Renal cortical epithelial cell (primary cell): ENCODE measurements around the gene RNF126. TPM values are rescaled to one million over a fixed set of nuclear protein-coding genes. Genes with fewer than 3 reads are reported as not detected.

Experiments used
- DNase-seq: peaks from one replicate; pipeline ENCODE4 v3.0.0-alpha.2; 2011; ENCODE audit warnings: low read depth
- total RNA-seq: library from RNA; depleted of rRNA; stranded (reverse); fragments of >200 nt; gene quantifications from 2 replicates; pipeline ENCODE4 v1.2.3, GENCODE V29; 2014

RNF126 gene
- total RNA-seq, 1 donor from 2014 or later: 23.4 TPM

GRCh38 chr19:663682-664117, 686 bp upstream of the RNF126 start:
- DNase-seq: no peak

GRCh38 chr19:662207-662961, 630 bp downstream of the RNF126 start:
- DNase-seq: peak; percentile 27

DNA sequence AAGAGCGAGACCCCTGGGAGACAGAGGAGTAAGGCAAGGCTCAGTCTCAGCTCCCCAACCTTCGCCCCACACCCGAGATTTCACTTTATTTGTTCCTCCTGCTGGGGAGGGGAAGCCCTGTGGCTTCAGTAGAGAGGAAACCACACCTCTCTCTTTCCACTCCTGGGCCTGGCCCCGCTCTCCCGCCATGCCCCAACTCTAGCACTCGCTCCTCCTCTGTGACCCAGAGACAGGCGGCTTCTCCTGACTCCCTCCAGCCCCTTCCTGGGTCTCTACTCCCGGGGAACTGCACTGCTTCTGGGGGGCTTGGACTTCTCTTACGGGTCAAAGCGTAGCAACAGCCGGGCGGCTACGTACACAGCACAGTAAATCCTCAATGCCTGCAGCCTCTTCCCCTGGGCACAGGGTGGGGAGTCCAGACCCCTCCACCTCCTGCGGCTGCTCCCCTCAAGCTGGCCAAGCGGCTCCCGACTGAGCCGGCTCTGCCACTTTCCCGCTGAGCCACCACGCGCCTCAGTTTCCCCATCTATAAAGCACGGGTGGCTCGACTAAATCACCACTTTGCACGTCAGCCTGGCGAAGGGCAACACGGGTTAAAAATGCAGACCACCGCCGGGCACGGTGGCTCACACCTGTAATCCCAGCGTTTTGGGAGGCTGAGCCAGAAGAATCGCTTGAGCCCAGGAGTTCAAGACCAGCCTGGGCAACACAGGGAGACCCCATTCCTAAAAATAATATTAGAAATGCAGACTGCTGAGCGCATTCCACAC, 1.4 kb downstream of the RNF126 start:
- no peak for DNase-seq

- peak; percentile 24 for DNase-seq
Measured at GRCh38 chr19:660793-661426, 2.1 kb downstream of the RNF126 start.

DNA sequence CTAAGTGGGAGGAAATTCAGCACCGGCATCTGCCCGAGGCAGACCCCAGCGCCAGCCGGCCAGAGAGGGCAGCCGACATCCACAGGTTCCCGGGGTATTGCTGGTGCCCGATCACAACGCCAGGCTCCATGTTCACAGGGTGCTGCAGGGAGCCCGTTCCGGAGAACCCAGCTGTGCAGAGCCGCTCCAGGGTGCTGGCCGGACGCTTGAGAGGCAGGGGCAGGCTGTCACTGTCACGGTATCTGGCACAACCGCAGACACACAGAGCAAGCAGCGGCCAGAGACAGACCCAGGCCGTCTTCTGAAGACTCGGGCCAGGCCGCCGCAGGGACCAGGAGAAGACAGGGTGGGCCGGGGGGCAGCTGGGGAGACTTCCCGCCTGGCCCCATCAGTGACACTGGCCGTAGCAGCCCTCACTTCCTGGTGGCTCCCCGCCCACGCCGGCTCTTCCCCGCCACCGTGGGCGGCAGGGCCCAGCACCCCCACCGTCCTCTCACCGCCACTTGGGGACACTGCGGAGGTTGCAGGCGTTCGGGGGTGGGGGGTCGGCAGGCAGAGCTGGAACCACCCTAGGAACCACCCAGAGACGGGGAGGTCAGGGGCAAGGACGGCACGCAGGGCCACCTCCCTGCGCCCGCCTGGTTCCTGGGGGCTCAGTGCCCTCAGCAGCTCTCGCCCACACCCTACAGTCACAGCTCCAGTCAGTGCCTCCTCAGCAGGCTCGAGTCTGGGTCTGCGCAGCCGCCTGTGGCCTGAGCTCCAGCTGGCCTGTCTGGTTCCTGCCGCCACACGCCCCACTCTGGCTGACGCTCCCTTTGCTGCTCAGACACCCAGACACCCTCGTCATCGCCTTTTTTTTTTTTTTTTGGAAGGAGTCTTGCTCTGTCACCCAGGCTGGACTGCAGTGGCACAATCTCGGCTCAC, 3.8 kb downstream of the RNF126 start:
- DNase-seq: no peak

GRCh38 chr19:658059-658839, 4.8 kb downstream of the RNF126 start:
- DNase-seq: no peak

- DNase-seq: no peak
Measured at GRCh38 chr19:657611-658010, 5.4 kb downstream of the RNF126 start.

- no peak for DNase-seq
Measured at GRCh38 chr19:656751-657559, 6.1 kb downstream of the RNF126 start.

GRCh38 chr19:655691-656090, 7.3 kb downstream of the RNF126 start:
- no peak for DNase-seq

DNA sequence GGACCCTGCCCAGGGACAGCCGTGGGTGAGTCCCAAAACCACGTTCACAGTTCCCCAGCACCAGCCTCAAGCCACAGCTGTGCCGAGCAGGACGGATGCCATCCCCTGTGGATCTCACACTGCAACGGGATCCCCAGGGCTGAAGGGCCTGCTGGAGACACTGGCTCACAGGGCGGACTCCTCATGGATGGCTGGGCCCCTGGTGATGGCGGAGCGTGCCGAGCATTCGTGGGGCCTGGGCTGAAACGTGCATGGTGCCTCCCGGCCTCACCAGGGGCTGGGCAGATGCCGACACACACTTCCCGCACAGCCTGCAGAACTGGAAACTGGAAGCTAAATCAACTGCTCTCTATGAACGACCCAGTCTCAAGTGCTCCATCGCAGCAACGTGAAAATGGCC, 9.6 kb downstream of the RNF126 start:
- DNase-seq: no peak

DNA sequence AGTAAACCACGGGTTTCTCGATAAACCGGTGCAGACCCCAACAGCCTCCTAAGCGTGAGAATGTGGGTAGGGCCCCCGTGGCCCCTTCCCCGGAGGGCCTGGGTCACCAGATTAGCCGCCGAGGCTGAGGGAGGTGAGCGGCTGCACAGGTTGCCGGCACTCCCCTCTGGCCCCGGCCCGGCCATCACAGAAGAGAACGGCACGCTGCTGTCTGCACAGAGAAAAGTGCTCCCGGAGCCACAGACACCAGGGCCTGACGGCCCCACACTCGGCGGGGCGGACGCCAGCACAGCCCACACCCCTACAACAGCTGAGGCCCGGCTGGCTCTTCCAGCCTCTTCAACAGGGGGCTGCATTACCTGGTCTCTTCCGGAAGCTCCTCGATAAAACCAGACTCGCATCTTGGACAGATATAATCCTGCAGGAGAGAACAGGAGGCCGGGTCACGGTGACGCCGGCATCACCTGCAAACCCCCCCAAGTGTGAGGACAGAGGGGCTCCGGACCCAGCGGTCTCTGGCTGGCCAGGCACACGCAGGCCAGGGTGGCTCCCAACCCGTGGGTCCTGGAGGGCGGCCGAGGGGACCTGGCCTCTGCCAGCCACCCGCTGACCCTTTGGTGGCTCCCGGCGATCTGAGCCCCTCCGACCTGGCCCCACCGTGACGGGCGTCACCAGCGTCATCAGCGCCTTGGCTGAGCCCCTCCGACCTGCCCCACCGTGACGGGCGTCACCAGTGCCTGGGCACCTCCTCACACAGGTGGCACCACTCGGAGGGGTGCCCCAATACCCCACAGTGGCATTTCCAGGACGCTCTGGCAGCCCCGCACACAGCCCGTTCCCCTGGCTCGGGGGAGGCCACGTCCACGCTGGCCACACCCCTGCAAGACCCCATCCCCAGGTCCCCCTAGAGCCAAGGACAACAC, 10.3 kb downstream of the RNF126 start:
- DNase-seq: no peak

- no peak for DNase-seq
Measured at GRCh38 chr19:651991-652390, 11.0 kb downstream of the RNF126 start.

- DNase-seq: no peak
Measured at GRCh38 chr19:651114-651818, 11.7 kb downstream of the RNF126 start.

DNA sequence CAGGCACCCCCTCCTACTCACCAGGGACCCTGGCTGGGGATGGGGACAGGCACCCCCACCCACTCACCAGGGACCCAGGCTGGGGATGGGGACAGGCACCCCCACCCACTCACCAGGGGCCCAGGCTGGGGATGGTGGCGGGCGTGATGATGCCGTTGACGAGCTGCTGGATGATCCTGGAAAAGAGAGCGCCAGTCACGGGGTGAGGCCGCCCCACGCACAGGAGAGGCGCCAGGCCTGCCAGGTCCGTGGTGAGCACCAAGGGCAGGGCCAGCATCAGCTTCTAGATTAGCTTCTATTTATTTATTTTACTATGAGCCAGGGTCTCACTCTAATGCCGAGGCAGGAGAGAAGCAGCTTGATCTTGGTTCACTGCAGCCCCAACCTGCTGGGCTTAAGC, 12.9 kb downstream of the RNF126 start:
- DNase-seq: no peak

DNA sequence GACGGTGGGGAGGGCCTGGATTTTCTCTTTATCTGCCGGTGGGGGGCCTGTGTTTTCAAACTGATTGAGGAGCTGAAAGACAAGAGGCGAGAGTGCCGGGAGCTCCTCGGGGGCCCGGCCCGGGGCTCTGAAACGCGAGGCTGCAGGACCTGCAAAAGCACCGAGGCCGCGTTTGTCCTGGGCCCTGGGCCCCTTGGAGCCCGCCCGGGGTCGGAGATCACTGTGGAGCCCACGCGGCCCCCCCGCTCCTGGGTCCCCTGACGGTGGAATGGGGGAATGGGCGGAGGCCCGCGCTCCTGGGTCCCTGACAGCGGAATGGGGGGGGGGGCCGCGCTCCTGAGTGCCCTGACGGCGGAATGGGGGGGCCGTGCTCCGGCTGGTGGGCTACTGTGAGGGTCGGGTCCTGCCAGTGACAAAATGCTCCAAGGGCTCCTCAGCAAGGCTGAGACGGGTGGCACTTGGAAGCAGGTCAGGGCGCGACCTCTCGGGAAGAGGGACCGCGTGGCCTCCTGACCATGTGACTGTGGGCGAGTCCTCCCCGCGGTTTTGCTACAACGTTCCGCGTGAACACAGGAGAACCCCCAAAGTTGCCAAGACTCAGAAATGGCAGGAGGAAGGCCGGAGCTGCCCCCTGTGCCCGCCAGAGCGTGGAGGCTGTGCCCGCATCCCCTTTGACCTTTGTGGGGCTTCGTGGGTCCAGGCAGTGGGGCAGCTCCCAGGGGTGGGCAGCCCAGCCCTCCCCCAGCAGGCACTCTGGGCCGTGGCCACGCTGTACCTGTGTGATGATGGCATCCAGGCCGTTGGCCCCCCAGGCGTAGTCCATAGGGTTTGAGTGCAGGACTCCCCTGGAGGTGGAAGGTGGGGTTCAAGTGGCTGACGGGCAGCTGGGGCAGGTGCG, 13.9 kb downstream of the RNF126 start:
- no peak for DNase-seq

DNA sequence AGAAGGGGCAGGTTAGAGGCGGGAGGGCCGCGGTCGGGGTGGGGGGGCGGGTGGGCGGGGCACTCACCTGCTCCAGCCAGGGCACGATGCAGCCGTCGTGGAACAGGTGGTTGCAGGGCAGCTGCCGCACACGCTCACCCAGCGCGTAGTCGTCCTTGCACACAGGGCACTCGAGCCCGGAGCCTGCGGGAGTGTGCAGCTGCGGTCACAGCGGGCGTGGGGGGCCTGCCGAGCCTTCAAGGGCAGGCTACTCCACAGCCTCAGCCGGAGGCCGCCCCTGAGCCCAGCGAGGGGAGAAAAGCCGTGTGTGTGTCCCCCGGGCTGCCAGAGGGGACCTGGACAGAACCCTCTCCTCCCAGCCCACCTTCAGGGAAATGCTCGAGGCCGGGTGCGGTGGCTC, 14.7 kb downstream of the RNF126 start:
- DNase-seq: no peak
